Measurements from ENCODE around the gene FBXO4.
"Not testable (repeated sequence)": the region's sequence is repeated elsewhere in the genome, so short reads cannot be mapped to it uniquely, and the experiment has no call there.

The FBXO4 gene

GRCh38 chr5:41921874-41922273 is 3.2 kb upstream of the FBXO4 start:
- DNase-seq (ENCODE audit: extremely low read depth in 1 of 2, low read depth in 1 of 2): no peak

- DNase-seq (ENCODE audit: extremely low read depth in 1 of 2, low read depth in 1 of 2): no peak
Observed at GRCh38 chr5:41924526-41924871, 582 bp upstream of the FBXO4 start.

- DNase-seq (ENCODE audit: extremely low read depth in 1 of 2, low read depth in 1 of 2): no peak
Observed at GRCh38 chr5:41925555-41925951, 472 bp downstream of the FBXO4 start.

GRCh38 chr5:41927604-41928003 is 2.5 kb downstream of the FBXO4 start:
- no peak for DNase-seq (ENCODE audit: extremely low read depth in 1 of 2, low read depth in 1 of 2)

- DNase-seq (ENCODE audit: extremely low read depth in 1 of 2, low read depth in 1 of 2): no peak
Observed at GRCh38 chr5:41929035-41929434, 4.0 kb downstream of the FBXO4 start.

GRCh38 chr5:41932770-41933169 is 7.7 kb downstream of the FBXO4 start:
- no peak for DNase-seq (ENCODE audit: extremely low read depth in 1 of 2, low read depth in 1 of 2)

GRCh38 chr5:41935544-41935943 is 10.5 kb downstream of the FBXO4 start:
- no peak for DNase-seq (ENCODE audit: extremely low read depth in 1 of 2, low read depth in 1 of 2)

- no peak for DNase-seq (ENCODE audit: extremely low read depth in 1 of 2, low read depth in 1 of 2)
Observed at GRCh38 chr5:41940641-41941040, 15.6 kb downstream of the FBXO4 start.

- DNase-seq (ENCODE audit: extremely low read depth in 1 of 2, low read depth in 1 of 2): not testable (repeated sequence)
Observed at GRCh38 chr5:41945332-41945955, 20.4 kb downstream of the FBXO4 start.

- DNase-seq (ENCODE audit: extremely low read depth in 1 of 2, low read depth in 1 of 2): no peak
Observed at GRCh38 chr5:41951224-41951623, 26.1 kb downstream of the FBXO4 start.

GRCh38 chr5:41954286-41954685 is 29.2 kb downstream of the FBXO4 start:
- DNase-seq (ENCODE audit: extremely low read depth in 1 of 2, low read depth in 1 of 2): no peak

GRCh38 chr5:41955432-41956024 is 30.4 kb downstream of the FBXO4 start:
- no peak for DNase-seq (ENCODE audit: extremely low read depth in 1 of 2, low read depth in 1 of 2)

- no peak for DNase-seq (ENCODE audit: extremely low read depth in 1 of 2, low read depth in 1 of 2)
Observed at GRCh38 chr5:41956943-41957342, 31.9 kb downstream of the FBXO4 start.

GRCh38 chr5:41960481-41960880 is 35.4 kb downstream of the FBXO4 start:
- DNase-seq (ENCODE audit: extremely low read depth in 1 of 2, low read depth in 1 of 2): no peak

- DNase-seq (ENCODE audit: extremely low read depth in 1 of 2, low read depth in 1 of 2): no peak
Observed at GRCh38 chr5:41961736-41962135, 36.7 kb downstream of the FBXO4 start.

GRCh38 chr5:41962491-41962890 is 37.4 kb downstream of the FBXO4 start:
- DNase-seq (ENCODE audit: extremely low read depth in 1 of 2, low read depth in 1 of 2): no peak

- no peak for DNase-seq (ENCODE audit: extremely low read depth in 1 of 2, low read depth in 1 of 2)
Observed at GRCh38 chr5:41966401-41967105, 41.5 kb downstream of the FBXO4 start.

- DNase-seq (ENCODE audit: extremely low read depth in 1 of 2, low read depth in 1 of 2): no peak
Observed at GRCh38 chr5:41967401-41967800, 42.3 kb downstream of the FBXO4 start.

- DNase-seq (ENCODE audit: extremely low read depth in 1 of 2, low read depth in 1 of 2): no peak
Observed at GRCh38 chr5:41968153-41968723, 43.2 kb downstream of the FBXO4 start.

GRCh38 chr5:41973087-41973486 is 48.0 kb downstream of the FBXO4 start:
- DNase-seq (ENCODE audit: extremely low read depth in 1 of 2, low read depth in 1 of 2): no peak

- no peak for DNase-seq (ENCODE audit: extremely low read depth in 1 of 2, low read depth in 1 of 2)
Observed at GRCh38 chr5:41973887-41974286, 48.8 kb downstream of the FBXO4 start.

- DNase-seq (ENCODE audit: extremely low read depth in 1 of 2, low read depth in 1 of 2): no peak
Observed at GRCh38 chr5:41978676-41979075, 53.6 kb downstream of the FBXO4 start.

Data from stimulated activated CD8-positive, alpha-beta memory T cell treated with anti-CD3 and anti-CD28 coated beads, Interleukin-7, amount 100 ng/mL, for 48 hours (primary cell).